GM19328 (cell line): ENCODE data around the gene ARHGEF7.

Experiments
- ATAC-seq: cut with Tn5 transposase; IDR thresholded peaks from one replicate; pipeline ENCODE4 v1.9.1; 2021; ENCODE audit warnings: mild to moderate bottlenecking, moderate library complexity; ENCODE audit not compliant: unreplicated experiment

ARHGEF7 gene

GRCh38 chr13:111337741-111338140, 222.6 kb downstream of the ARHGEF7 start:
- no peak for ATAC-seq

GRCh38 chr13:111338841-111339240, 223.7 kb downstream of the ARHGEF7 start:
- ATAC-seq, result no peak

- ATAC-seq, result no peak
These were observed 224.4 kb downstream of the ARHGEF7 start for GRCh38 chr13:111339366-111340143.

- no peak for ATAC-seq
These were observed 226.8 kb downstream of the ARHGEF7 start for GRCh38 chr13:111341886-111342285.

GRCh38 chr13:111342721-111343120, 227.6 kb downstream of the ARHGEF7 start:
- ATAC-seq, result no peak

GRCh38 chr13:111343186-111343805, 228.2 kb downstream of the ARHGEF7 start:
- ATAC-seq, result no peak

- no peak for ATAC-seq
These were observed 229.5 kb downstream of the ARHGEF7 start for GRCh38 chr13:111344471-111345191.

- ATAC-seq, result no peak
These were observed 230.6 kb downstream of the ARHGEF7 start for GRCh38 chr13:111345682-111346081.

GRCh38 chr13:111346101-111346680, 231.1 kb downstream of the ARHGEF7 start:
- no peak for ATAC-seq

GRCh38 chr13:111347438-111347837, 232.3 kb downstream of the ARHGEF7 start:
- no peak for ATAC-seq

- no peak for ATAC-seq
These were observed 238.4 kb downstream of the ARHGEF7 start for GRCh38 chr13:111353508-111353907.

GRCh38 chr13:111354789-111355188, 239.7 kb downstream of the ARHGEF7 start:
- ATAC-seq, result no peak
